COLO668 (cell line): ENCODE data around the gene GNPDA1.
"Not testable (repeated sequence)": the region's sequence is repeated elsewhere in the genome, so short reads cannot be mapped to it uniquely, and the experiment has no call there.

Experiments
- DNase-seq: peaks from one replicate; lab custom pipeline; 2025; ENCODE audit not compliant: unreplicated experiment; lab: John Stamatoyannopoulos, UW

The GNPDA1 gene

GRCh38 chr5:142012792-142013388, at the start of gene GNPDA1:
TSS of gene GNPDA1 (minus strand) at chr5:142013027. CDS start at chr5:142012035, 992 bp downstream.
- peak; percentile 82 for DNase-seq

- no peak for DNase-seq
These were observed 46.6 kb upstream of the GNPDA1 start for GRCh38 chr5:142059304-142059940.

- no peak for DNase-seq
These were observed 44.9 kb upstream of the GNPDA1 start for GRCh38 chr5:142057697-142058056.

GRCh38 chr5:142056816-142057696, 44.2 kb upstream of the GNPDA1 start:
- DNase-seq: no peak

- DNase-seq: no peak
These were observed 42.5 kb upstream of the GNPDA1 start for GRCh38 chr5:142055301-142055700.

- no peak for DNase-seq
These were observed 40.8 kb upstream of the GNPDA1 start for GRCh38 chr5:142053426-142054151.

GRCh38 chr5:142052026-142052425, 39.2 kb upstream of the GNPDA1 start:
- not testable (repeated sequence) for DNase-seq

GRCh38 chr5:142048272-142048671, 35.4 kb upstream of the GNPDA1 start:
- DNase-seq: no peak

- DNase-seq: no peak
These were observed 33.4 kb upstream of the GNPDA1 start for GRCh38 chr5:142046191-142046590.

GRCh38 chr5:142040881-142041280, 28.1 kb upstream of the GNPDA1 start:
- not testable (repeated sequence) for DNase-seq

- DNase-seq: no peak
These were observed 27.5 kb upstream of the GNPDA1 start for GRCh38 chr5:142040285-142040684.

- DNase-seq: no peak
These were observed 25.9 kb upstream of the GNPDA1 start for GRCh38 chr5:142038735-142039134.

GRCh38 chr5:142037599-142037998, 24.8 kb upstream of the GNPDA1 start:
- not testable (repeated sequence) for DNase-seq

- no peak for DNase-seq
These were observed 24.1 kb upstream of the GNPDA1 start for GRCh38 chr5:142036918-142037317.

- DNase-seq: no peak
These were observed 22.2 kb upstream of the GNPDA1 start for GRCh38 chr5:142034994-142035393.

GRCh38 chr5:142033632-142034567, 21.1 kb upstream of the GNPDA1 start:
- DNase-seq: not testable (repeated sequence)

GRCh38 chr5:142032747-142033631, 20.2 kb upstream of the GNPDA1 start:
- DNase-seq: no peak

GRCh38 chr5:142032150-142032549, 19.3 kb upstream of the GNPDA1 start:
- DNase-seq: no peak

GRCh38 chr5:142025637-142026036, 12.8 kb upstream of the GNPDA1 start:
- DNase-seq: no peak
